B cell (primary cell): Measurements from ENCODE around the gene ACE. TPM values are rescaled to one million over a fixed set of nuclear protein-coding genes. Genes with fewer than 3 reads are reported as not detected.

Source experiments
- ATAC-seq: fragments of 200-7000 bp; cut with Tn5 transposase; one replicate; pipeline ENCODE4 v1.10.0; 2021; ENCODE audit warnings: low read depth, mild to moderate bottlenecking, moderate number of reproducible peaks, moderate library complexity
- CTCF ChIA-PET: fragments of 350-600 bp; sonication (Branson Sonifier 250); formaldehyde crosslinking; loops from one replicate; lab custom pipeline; 2021; ENCODE audit warnings: antibody characterized with exemption, inconsistent platforms; lab: Charles Lee
- POLR2A ChIA-PET: fragments of 350-600 bp; sonication (Branson Sonifier 250); formaldehyde crosslinking; loops from one replicate; lab custom pipeline; 2021; ENCODE audit warnings: antibody characterized with exemption; lab: Charles Lee
- DNase-seq: peaks from one replicate; pipeline ENCODE4 v3.0.0; 2013
- H2AFZ ChIP-seq: 2 replicates; pipeline ENCODE4 v1.6.1; 2012; ENCODE audit warnings: mild to moderate bottlenecking, low read depth, low read length; ENCODE audit not compliant: insufficient read depth, poor library complexity, severe bottlenecking
- H3K27ac ChIP-seq, 2 donors: 1 replicate in 1 of 2; 2 replicates in 1 of 2; pipeline ENCODE4 v1.5.1; 2012 to 2013; ENCODE audit warnings: low read length in 2 of 2, mild to moderate bottlenecking in 2 of 2, moderate library complexity in 1 of 2
- H3K27me3 ChIP-seq, 4 experiments: fragments of 200-600 bp in 1 of 4; sonication (generic) in 1 of 4; replicated peaks in 1 of 4; 1 replicate in 2 of 4; 2 replicates in 2 of 4; pipeline versions ENCODE4 v1.6.1 to v1.7.0; 2013 to 2016; ENCODE audit warnings: low read length in 3 of 4, mild to moderate bottlenecking in 2 of 4, mixed read lengths in 1 of 4, moderate library complexity in 1 of 4; ENCODE audit not compliant: insufficient read depth in 4 of 4, control insufficient read depth in 3 of 4; ENCODE audit errors: control extremely low read depth in 1 of 4
- H3K36me3 ChIP-seq, 2 experiments: replicated peaks in 1 of 2; 1 replicate in 1 of 2; 2 replicates in 1 of 2; pipeline versions ENCODE4 v1.6.1 to v1.7.1; 2013; ENCODE audit warnings: low read length in 1 of 2; ENCODE audit not compliant: insufficient read depth in 2 of 2, control insufficient read depth in 1 of 2; ENCODE audit errors: control extremely low read depth in 1 of 2, extremely low read depth in 1 of 2
- H3K4me1 ChIP-seq, 2 donors: fragments of 200-600 bp in 1 of 2; sonication (generic) in 1 of 2; 1 replicate in 1 of 2; 2 replicates in 1 of 2; pipeline versions ENCODE4 v1.5.1 to v1.6.1; 2013 to 2017; ENCODE audit warnings: low read length in 2 of 2; ENCODE audit not compliant: control insufficient read depth in 2 of 2, insufficient read depth in 2 of 2
- H3K4me2 ChIP-seq: replicated peaks from 2 replicates; pipeline ENCODE3; 2012; ENCODE audit warnings: mild to moderate bottlenecking, low read depth, low read length; ENCODE audit not compliant: poor library complexity, severe bottlenecking
- H3K4me3 ChIP-seq, 5 experiments: fragments of 200-600 bp in 1 of 5; sonication (generic) in 1 of 5; 1 replicate in 3 of 5; 2 replicates in 2 of 5; pipeline versions ENCODE4 v1.5.1 to v1.7.0; 2011 to 2016; ENCODE audit warnings: low read length in 4 of 5, mild to moderate bottlenecking in 4 of 5, low read depth in 2 of 5, control low read depth in 1 of 5, moderate library complexity in 1 of 5; ENCODE audit not compliant: insufficient read depth in 1 of 5; ENCODE audit errors: control extremely low read depth in 1 of 5, extremely low read depth in 1 of 5
- H3K79me2 ChIP-seq: fragments of 200-600 bp; sonication (generic); one replicate; pipeline ENCODE4 v1.6.0; 2016; ENCODE audit warnings: low read length; ENCODE audit not compliant: control insufficient read depth, insufficient read depth
- H3K9ac ChIP-seq: fragments of 200-600 bp; sonication (generic); 2 replicates; pipeline ENCODE4 v1.6.1; 2017; ENCODE audit warnings: mild to moderate bottlenecking, low read length, moderate library complexity
- H3K9me3 ChIP-seq, 3 donors: one replicate each; pipeline versions ENCODE4 v1.6.1 to v1.7.1; 2013; ENCODE audit warnings: low read length in 2 of 3; ENCODE audit not compliant: control insufficient read depth in 2 of 3, insufficient read depth in 1 of 3; ENCODE audit errors: control extremely low read depth in 1 of 3
- H4K20me1 ChIP-seq: 2 replicates; pipeline ENCODE4 v1.6.0; 2012; ENCODE audit warnings: mild to moderate bottlenecking, low read length; ENCODE audit not compliant: insufficient read depth, control insufficient read depth, poor library complexity, severe bottlenecking
- H3K27ac Mint-ChIP-seq: one replicate; pipeline ENCODE4 v1.8.0; 2021; ENCODE audit warnings: mixed read lengths
- H3K27me3 Mint-ChIP-seq: one replicate; pipeline ENCODE4 v1.8.0; 2021; ENCODE audit warnings: mixed read lengths
- H3K4me1 Mint-ChIP-seq: one replicate; pipeline ENCODE4 v1.8.0; 2021; ENCODE audit warnings: mixed read lengths
- H3K4me3 Mint-ChIP-seq: one replicate; pipeline ENCODE4 v1.8.0; 2021; ENCODE audit warnings: mixed read lengths
- H3K9me3 Mint-ChIP-seq: one replicate; pipeline ENCODE4 v1.8.0; 2022; ENCODE audit warnings: mixed read lengths; ENCODE audit not compliant: insufficient read depth
- EZH2 ChIP-seq: IDR thresholded peaks from 2 replicates; pipeline ENCODE4 v1.6.1; 2012; ENCODE audit warnings: borderline replicate concordance, low read depth, mild to moderate bottlenecking, moderate library complexity, low read length; ENCODE audit not compliant: insufficient read depth, poor library complexity, severe bottlenecking
- WGBS: methylation state at CpG from one replicate; pipeline ENCODE4 v1.1.5; 2013; ENCODE audit warnings: missing lambda C conversion rate; ENCODE audit not compliant: insufficient coverage; 5-methylcytosine and 5-hydroxymethylcytosine counted together
- intact Hi-C: fragments of 100-400 bp; cut with micrococcal nuclease; formaldehyde crosslinking; loops from one replicate; pipeline ENCODE4 v1.10.0; 2022
- polyA plus RNA-seq: library from polyadenylated mRNA; depleted of rRNA; stranded (reverse); fragments of >200 nt; gene quantifications from 2 replicates; pipeline ENCODE4 v1.2.3, GENCODE V29; 2012
- total RNA-seq, 2 donors: library from RNA; stranded (reverse); fragments of 120-200 nt in 1 of 2; gene quantifications; 1 replicate in 1 of 2; 2 replicates in 1 of 2; pipeline versions ENCODE4 v1.2.3 to v1.2.4, GENCODE V29; 2013 to 2022
- TF ChIP-seq, protein P1 (sequence below): fragments of 200-600 bp; IDR thresholded peaks from one replicate; pipeline ENCODE4 v1.8.0; 2022; ENCODE audit warnings: antibody characterized with exemption, mild to moderate bottlenecking

ACE gene
- total and polyA plus RNA-seq, 2 donors (not counting 1 experiment from before 2014, with no cell fraction given): 0.67 to 2.6 TPM

GRCh38 chr17:63483655-63484575 is 7.1 kb downstream of the ACE start:
- H3K4me2 ChIP-seq: no peak overlapping the region
- H3K36me3 ChIP-seq: no peaks in the 10 kb centered on the region
- Mint-ChIP-seq H3K4me3 (no peak overlapping the region), H3K27ac (no peak overlapping the region), H3K9me3 (no peaks in the 10 kb centered on the region), H3K27me3 (peaks cover 16% of the 10 kb centered on the region), H3K4me1 (peaks cover 15% of the 10 kb centered on the region)
- H4K20me1 ChIP-seq: no peaks in the 10 kb centered on the region
- H2AFZ ChIP-seq: no peak overlapping the region
- no peaks in the 10 kb centered on the region for H3K9me3 ChIP-seq
- ChIA-PET POLR2A (no interaction called here), CTCF (interaction anchor here (8.7 kb wide), 1 partner anchor 58 kb away, joined by 158 read pairs; no protein-coding TSS in a partner anchor)
- no peak for DNase-seq
- H3K27me3 ChIP-seq: peaks cover 0 to 22% (median 2%) of the 10 kb centered on the region in 4 experiments
- WGBS: 94% methylated on average over 16 of the region's 16 CpGs
- no peak overlapping the region for H3K9ac ChIP-seq
- no peak overlapping the region for H3K27ac ChIP-seq
- no peaks in the 10 kb centered on the region for H3K79me2 ChIP-seq
- intact Hi-C loops: no loop called here
- ATAC-seq: no peak
- H3K4me1 ChIP-seq: peaks cover 4 to 14% of the 10 kb centered on the region in 2 donors
- TF ChIP-seq, protein P1, sequence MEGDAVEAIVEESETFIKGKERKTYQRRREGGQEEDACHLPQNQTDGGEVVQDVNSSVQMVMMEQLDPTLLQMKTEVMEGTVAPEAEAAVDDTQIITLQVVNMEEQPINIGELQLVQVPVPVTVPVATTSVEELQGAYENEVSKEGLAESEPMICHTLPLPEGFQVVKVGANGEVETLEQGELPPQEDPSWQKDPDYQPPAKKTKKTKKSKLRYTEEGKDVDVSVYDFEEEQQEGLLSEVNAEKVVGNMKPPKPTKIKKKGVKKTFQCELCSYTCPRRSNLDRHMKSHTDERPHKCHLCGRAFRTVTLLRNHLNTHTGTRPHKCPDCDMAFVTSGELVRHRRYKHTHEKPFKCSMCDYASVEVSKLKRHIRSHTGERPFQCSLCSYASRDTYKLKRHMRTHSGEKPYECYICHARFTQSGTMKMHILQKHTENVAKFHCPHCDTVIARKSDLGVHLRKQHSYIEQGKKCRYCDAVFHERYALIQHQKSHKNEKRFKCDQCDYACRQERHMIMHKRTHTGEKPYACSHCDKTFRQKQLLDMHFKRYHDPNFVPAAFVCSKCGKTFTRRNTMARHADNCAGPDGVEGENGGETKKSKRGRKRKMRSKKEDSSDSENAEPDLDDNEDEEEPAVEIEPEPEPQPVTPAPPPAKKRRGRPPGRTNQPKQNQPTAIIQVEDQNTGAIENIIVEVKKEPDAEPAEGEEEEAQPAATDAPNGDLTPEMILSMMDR: no peak
- no peak for TF ChIP-seq EZH2
- H3K4me3 ChIP-seq: no peak overlapping the region
